ENCODE measurements around the gene INTS11. TPM values are rescaled to one million over a fixed set of nuclear protein-coding genes. Genes with fewer than 3 reads are reported as not detected.
A peak's percentile ranks its signal among the peaks of the same experiment; 100 is the strongest.

INTS11 gene
- total and polyA plus RNA-seq, 10 of the 15 experiments (the other 5 are each of a cell fraction or from before 2014, with no cell fraction given): 2.5 to 117 (median 77.7) TPM

GRCh38 chr1:1307923-1308755 lies 16.3 kb downstream of the INTS11 start, which contains the start of the genes ACAP3 and PUSL1 (continued):
- TF ChIP-seq ETV6 (conservative IDR thresholded peaks at IDR 0.05 in 1 of 2, IDR thresholded peaks at IDR 0.05 in 1 of 2; ENCODE audit: borderline replicate concordance in 1 of 2, low read depth in 1 of 2): no peak; a peak in 1 of 4 replicates
- TF ChIP-seq NFIC (IDR thresholded peaks at IDR 0.05; ENCODE audit: low read depth, low read length): no peak
- no peak for TF ChIP-seq PAX8 (IDR thresholded peaks at IDR 0.05)
- TF ChIP-seq, protein P1, sequence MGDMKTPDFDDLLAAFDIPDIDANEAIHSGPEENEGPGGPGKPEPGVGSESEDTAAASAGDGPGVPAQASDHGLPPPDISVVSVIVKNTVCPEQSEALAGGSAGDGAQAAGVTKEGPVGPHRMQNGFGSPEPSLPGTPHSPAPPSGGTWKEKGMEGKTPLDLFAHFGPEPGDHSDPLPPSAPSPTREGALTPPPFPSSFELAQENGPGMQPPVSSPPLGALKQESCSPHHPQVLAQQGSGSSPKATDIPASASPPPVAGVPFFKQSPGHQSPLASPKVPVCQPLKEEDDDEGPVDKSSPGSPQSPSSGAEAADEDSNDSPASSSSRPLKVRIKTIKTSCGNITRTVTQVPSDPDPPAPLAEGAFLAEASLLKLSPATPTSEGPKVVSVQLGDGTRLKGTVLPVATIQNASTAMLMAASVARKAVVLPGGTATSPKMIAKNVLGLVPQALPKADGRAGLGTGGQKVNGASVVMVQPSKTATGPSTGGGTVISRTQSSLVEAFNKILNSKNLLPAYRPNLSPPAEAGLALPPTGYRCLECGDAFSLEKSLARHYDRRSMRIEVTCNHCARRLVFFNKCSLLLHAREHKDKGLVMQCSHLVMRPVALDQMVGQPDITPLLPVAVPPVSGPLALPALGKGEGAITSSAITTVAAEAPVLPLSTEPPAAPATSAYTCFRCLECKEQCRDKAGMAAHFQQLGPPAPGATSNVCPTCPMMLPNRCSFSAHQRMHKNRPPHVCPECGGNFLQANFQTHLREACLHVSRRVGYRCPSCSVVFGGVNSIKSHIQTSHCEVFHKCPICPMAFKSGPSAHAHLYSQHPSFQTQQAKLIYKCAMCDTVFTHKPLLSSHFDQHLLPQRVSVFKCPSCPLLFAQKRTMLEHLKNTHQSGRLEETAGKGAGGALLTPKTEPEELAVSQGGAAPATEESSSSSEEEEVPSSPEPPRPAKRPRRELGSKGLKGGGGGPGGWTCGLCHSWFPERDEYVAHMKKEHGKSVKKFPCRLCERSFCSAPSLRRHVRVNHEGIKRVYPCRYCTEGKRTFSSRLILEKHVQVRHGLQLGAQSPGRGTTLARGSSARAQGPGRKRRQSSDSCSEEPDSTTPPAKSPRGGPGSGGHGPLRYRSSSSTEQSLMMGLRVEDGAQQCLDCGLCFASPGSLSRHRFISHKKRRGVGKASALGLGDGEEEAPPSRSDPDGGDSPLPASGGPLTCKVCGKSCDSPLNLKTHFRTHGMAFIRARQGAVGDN (IDR thresholded peaks at IDR 0.05): no peak
- TF ChIP-seq RCOR1 (conservative IDR thresholded peaks at IDR 0.05; ENCODE audit: low read depth, low read length): no peak
- TF ChIP-seq EGR1 (IDR thresholded peaks at IDR 0.05; ENCODE audit: borderline replicate concordance in 1 of 2, low read depth in 2 of 2, low read length in 2 of 2): peak in 1 of 2 experiments; percentile 78; a peak in 2 of 3 replicates
- TF ChIP-seq CBX3 (IDR thresholded peaks at IDR 0.05; ENCODE audit: borderline replicate concordance, low read depth): no peak
- TF ChIP-seq SMC3 (IDR thresholded peaks at IDR 0.05; ENCODE audit: borderline replicate concordance, low read length): no peak
- TF ChIP-seq SREBF2 (IDR thresholded peaks at IDR 0.05; ENCODE audit: low read length): no peak
- TF ChIP-seq POLR2A (IDR thresholded peaks at IDR 0.05; ENCODE audit: low read depth, low read length): peak; percentile 76
- no peak for TF ChIP-seq SPI1 (IDR thresholded peaks at IDR 0.05; ENCODE audit: borderline replicate concordance, insufficient read depth, low read depth, low read length)
- TF ChIP-seq NFXL1 (IDR thresholded peaks at IDR 0.05; ENCODE audit: borderline replicate concordance): no peak
- peak; percentile 38 for TF ChIP-seq SP1 (IDR thresholded peaks at IDR 0.05; ENCODE audit: low read depth, low read length)
- no peak for TF ChIP-seq CUX1 (IDR thresholded peaks at IDR 0.05; ENCODE audit: insufficient replicate concordance, low read depth, low read length)
- TF ChIP-seq MYB (IDR thresholded peaks at IDR 0.05; ENCODE audit: borderline replicate concordance, low read depth, low read length): no peak
- TF ChIP-seq E4F1 (IDR thresholded peaks at IDR 0.05; ENCODE audit: borderline replicate concordance, partially characterized antibody): peak; percentile 68
- no peak for TF ChIP-seq EZH2 (IDR thresholded peaks at IDR 0.05; ENCODE audit: borderline replicate concordance, control insufficient read depth, low read depth, low read length)
